NT2/D1 (cell line): ENCODE measurements around the gene MVP.

Experiments
- SUZ12 ChIP-seq: IDR thresholded peaks from 2 replicates; pipeline ENCODE4 v1.6.1; 2011; ENCODE audit not compliant: insufficient read length, insufficient read depth; ENCODE audit errors: extremely low read depth
- YY1 ChIP-seq: IDR thresholded peaks from 2 replicates; pipeline ENCODE4 v1.6.1; 2011; ENCODE audit not compliant: insufficient read length, insufficient read depth
- ZNF274 ChIP-seq: IDR thresholded peaks from 2 replicates; pipeline ENCODE4 v1.6.1; 2011; ENCODE audit warnings: mild to moderate bottlenecking, low read depth, low read length

- no peak for TF ChIP-seq SUZ12
- no peak for TF ChIP-seq ZNF274
- no peak for TF ChIP-seq YY1
These were observed 51.7 kb downstream of the MVP start for GRCh38 chr16:29871822-29872546.
